Ishikawa (cell line): ENCODE data around the gene DARS1.

Experiments used
- CREB1 ChIP-seq: IDR thresholded peaks from 2 replicates; pipeline ENCODE4 v1.6.1; 2012; ENCODE audit warnings: low read depth
- EP300 ChIP-seq: IDR thresholded peaks from 2 replicates; pipeline ENCODE4 v1.6.1; 2012; ENCODE audit warnings: borderline replicate concordance
- REST ChIP-seq: IDR thresholded peaks from 2 replicates; pipeline ENCODE4 v1.6.1; 2012; ENCODE audit warnings: low read depth, mild to moderate bottlenecking

DNA sequence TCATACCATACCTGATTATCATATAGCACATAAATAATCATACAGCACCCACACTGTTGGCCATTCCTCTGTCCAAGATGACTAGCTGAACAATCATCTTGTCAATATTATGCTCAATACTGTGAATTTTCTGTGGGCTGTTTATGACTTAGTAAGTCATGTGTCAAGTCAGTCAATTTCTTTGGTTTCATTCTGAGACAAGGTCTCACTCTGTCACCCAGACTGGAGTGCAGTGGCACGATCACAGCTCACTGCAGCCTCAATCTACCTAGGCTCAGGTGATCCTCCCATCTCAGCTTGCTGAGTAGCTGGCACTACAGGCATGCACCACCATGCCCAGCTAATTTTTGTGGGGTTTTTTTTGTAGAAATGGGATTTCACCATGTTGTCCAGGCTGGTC is 114.9 kb downstream of the DARS1 start:
- TF ChIP-seq EP300 (no peak), REST (no peak), CREB1 (no peak)
